Retinal pigment epithelial cell (primary cell): Measurements from ENCODE around the gene EVC2.

Source experiments
- DNase-seq: peaks from one replicate; pipeline ENCODE4 v3.0.0-alpha.2; 2010; ENCODE audit warnings: low read depth
- H3K4me3 ChIP-seq: 2 replicates; pipeline ENCODE4 v1.5.1; 2011; ENCODE audit warnings: mild to moderate bottlenecking, low read length, control low read depth, moderate library complexity
- CTCF ChIP-seq: conservative IDR thresholded peaks from 2 replicates; pipeline ENCODE4 v1.5.1; 2011; ENCODE audit warnings: low read depth, low read length, control low read depth, inconsistent platforms

The EVC2 gene

GRCh38 chr4:5631352-5632065 lies 76.8 kb downstream of the EVC2 start:
- no peak for TF ChIP-seq CTCF
- no peak overlapping the region for H3K4me3 ChIP-seq
- no peak for DNase-seq

- H3K4me3 ChIP-seq: no peak overlapping the region
- TF ChIP-seq CTCF: no peak
- no peak for DNase-seq
These were observed 77.6 kb downstream of the EVC2 start for GRCh38 chr4:5630762-5631161.

GRCh38 chr4:5629542-5629941 lies 78.8 kb downstream of the EVC2 start:
- no peak for TF ChIP-seq CTCF
- DNase-seq: no peak
- H3K4me3 ChIP-seq: no peak overlapping the region

- DNase-seq: no peak
These were observed 81.4 kb downstream of the EVC2 start for GRCh38 chr4:5626913-5627312.

GRCh38 chr4:5622596-5622995 lies 85.8 kb downstream of the EVC2 start:
- no peak overlapping the region for H3K4me3 ChIP-seq
- no peak for DNase-seq
- no peak for TF ChIP-seq CTCF

More at GRCh38 chr4:5626913-5627312, 81.4 kb downstream of the EVC2 start:
- no peak overlapping the region for H3K4me3 ChIP-seq
- TF ChIP-seq CTCF: no peak

GRCh38 chr4:5619913-5620625 lies 88.3 kb downstream of the EVC2 start:
- DNase-seq: no peak
- no peak overlapping the region for H3K4me3 ChIP-seq
- no peak for TF ChIP-seq CTCF
